Stimulated activated CD4-positive, alpha-beta T cell treated with anti-CD3 and anti-CD28 coated beads, TNF-alpha, amount 100 ng/mL, for 48 hours (primary cell): Measurements from ENCODE around the gene TOM1L1.

Source experiments
- DNase-seq, 3 donors: peaks; one replicate each; pipeline ENCODE4 v3.0.0-alpha.2; 2020; ENCODE audit warnings: low read depth in 3 of 3

Gene TOM1L1

GRCh38 chr17:54947396-54947795 is 46.7 kb downstream of the TOM1L1 start:
- DNase-seq, result no peak

- no peak for DNase-seq
Measured at GRCh38 chr17:54948380-54948779, 47.7 kb downstream of the TOM1L1 start.

- no peak for DNase-seq
Measured at GRCh38 chr17:54950116-54950515, 49.5 kb downstream of the TOM1L1 start.

GRCh38 chr17:54951286-54951685 is 50.6 kb downstream of the TOM1L1 start:
- no peak for DNase-seq

- no peak for DNase-seq
Measured at GRCh38 chr17:54956791-54957190, 56.1 kb downstream of the TOM1L1 start.

GRCh38 chr17:54967621-54968261 is 67.1 kb downstream of the TOM1L1 start:
- no peak for DNase-seq

- peak; percentile 83 to 90 (median 86) for DNase-seq
Measured at GRCh38 chr17:54968262-54968987, 67.8 kb downstream of the TOM1L1 start, which contains the start of the genes COX11 and STXBP4. Gene COX11, minus strand, starts transcription at chr17:54968654. Its CDS starts 8 bp downstream, at chr17:54968646. Gene STXBP4, plus strand, starts transcription at chr17:54968765. Its CDS starts 17,455 bp downstream, at chr17:54986220.

GRCh38 chr17:54968988-54969332 is 68.3 kb downstream of the TOM1L1 start:
- DNase-seq, result peak in 1 of 3 donors; percentile 2

- no peak for DNase-seq
Measured at GRCh38 chr17:54969658-54970572, 69.3 kb downstream of the TOM1L1 start.

- DNase-seq, result no peak
Measured at GRCh38 chr17:54971147-54971546, 70.5 kb downstream of the TOM1L1 start.

- DNase-seq, result no peak
Measured at GRCh38 chr17:54971901-54972300, 71.2 kb downstream of the TOM1L1 start.

- DNase-seq, result no peak
Measured at GRCh38 chr17:54972406-54973138, 71.9 kb downstream of the TOM1L1 start.

- DNase-seq, result no peak
Measured at GRCh38 chr17:54974759-54975158, 74.1 kb downstream of the TOM1L1 start.

- no peak for DNase-seq
Measured at GRCh38 chr17:54976316-54976715, 75.7 kb downstream of the TOM1L1 start.

- DNase-seq, result no peak
Measured at GRCh38 chr17:54977744-54978143, 77.1 kb downstream of the TOM1L1 start.

GRCh38 chr17:54979657-54980056 is 79.0 kb downstream of the TOM1L1 start:
- no peak for DNase-seq

- no peak for DNase-seq
Measured at GRCh38 chr17:54980375-54980774, 79.7 kb downstream of the TOM1L1 start.

GRCh38 chr17:54982399-54982798 is 81.7 kb downstream of the TOM1L1 start:
- DNase-seq, result no peak

- DNase-seq, result no peak
Measured at GRCh38 chr17:54983260-54983659, 82.6 kb downstream of the TOM1L1 start.

GRCh38 chr17:54985476-54985875 is 84.8 kb downstream of the TOM1L1 start:
- DNase-seq, result no peak

GRCh38 chr17:54990118-54990517 is 89.5 kb downstream of the TOM1L1 start:
- DNase-seq, result no peak

GRCh38 chr17:54991567-54991966 is 90.9 kb downstream of the TOM1L1 start:
- no peak for DNase-seq
